MM.1S (cell line): ENCODE measurements around the gene EVA1A.

Experiments
- EZH2 ChIP-seq: fragments of 300-600 bp; sonication (generic); optimal IDR thresholded peaks from 2 replicates; pipeline ENCODE3; 2017; ENCODE audit warnings: low read depth, mild to moderate bottlenecking, antibody characterized with exemption, low read length, mixed read lengths
- EZH2phosphoT487 ChIP-seq: fragments of 300-600 bp; sonication (generic); IDR thresholded peaks from 2 replicates; pipeline ENCODE4 v1.6.1; 2018; ENCODE audit warnings: antibody characterized with exemption, low read length
- TF ChIP-seq, protein P1 (sequence below): fragments of 300-600 bp; sonication (generic); IDR thresholded peaks from 2 replicates; pipeline ENCODE4 v1.5.1; 2016; ENCODE audit warnings: antibody characterized with exemption, low read length, mixed read lengths

DNA sequence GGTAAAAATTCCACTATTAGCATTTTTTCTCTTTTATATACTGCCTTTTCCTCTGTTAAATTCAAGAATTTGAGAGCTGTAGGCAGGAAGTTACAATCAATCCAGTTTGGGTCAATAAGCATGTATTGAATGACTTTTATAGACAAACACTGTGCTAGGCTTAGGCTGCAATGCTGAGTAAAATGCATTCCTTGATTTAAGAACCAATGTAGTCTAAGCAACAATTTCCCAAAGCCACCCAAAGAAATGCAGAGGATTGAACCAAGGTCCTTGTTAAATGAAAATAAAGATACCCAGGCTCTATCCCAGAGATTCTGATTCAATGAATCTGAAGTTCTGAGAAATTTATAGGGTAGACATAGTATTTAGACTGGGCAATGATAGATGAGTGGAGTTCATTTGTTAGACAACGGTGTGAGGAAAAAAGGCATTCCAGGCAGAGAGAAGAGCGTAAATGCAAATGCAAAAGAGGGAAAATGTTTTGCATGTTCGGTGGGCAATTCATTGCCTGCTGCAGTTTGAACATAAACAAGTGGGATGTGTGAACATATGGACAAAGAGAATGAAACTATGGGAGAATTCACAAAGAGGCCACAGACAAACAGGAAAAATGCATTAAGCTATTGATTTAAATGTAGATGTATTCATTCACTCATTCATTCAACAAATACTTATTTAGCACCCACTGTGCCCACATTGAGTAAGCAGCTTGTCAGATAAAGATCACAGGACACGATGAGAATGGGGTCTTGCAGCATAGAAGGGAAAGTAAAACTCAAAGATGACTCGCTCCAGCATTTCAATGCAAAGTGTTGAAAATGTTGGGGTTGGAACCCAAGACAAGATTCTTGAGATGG lies 107.1 kb downstream of the EVA1A start:
- TF ChIP-seq, protein P1, sequence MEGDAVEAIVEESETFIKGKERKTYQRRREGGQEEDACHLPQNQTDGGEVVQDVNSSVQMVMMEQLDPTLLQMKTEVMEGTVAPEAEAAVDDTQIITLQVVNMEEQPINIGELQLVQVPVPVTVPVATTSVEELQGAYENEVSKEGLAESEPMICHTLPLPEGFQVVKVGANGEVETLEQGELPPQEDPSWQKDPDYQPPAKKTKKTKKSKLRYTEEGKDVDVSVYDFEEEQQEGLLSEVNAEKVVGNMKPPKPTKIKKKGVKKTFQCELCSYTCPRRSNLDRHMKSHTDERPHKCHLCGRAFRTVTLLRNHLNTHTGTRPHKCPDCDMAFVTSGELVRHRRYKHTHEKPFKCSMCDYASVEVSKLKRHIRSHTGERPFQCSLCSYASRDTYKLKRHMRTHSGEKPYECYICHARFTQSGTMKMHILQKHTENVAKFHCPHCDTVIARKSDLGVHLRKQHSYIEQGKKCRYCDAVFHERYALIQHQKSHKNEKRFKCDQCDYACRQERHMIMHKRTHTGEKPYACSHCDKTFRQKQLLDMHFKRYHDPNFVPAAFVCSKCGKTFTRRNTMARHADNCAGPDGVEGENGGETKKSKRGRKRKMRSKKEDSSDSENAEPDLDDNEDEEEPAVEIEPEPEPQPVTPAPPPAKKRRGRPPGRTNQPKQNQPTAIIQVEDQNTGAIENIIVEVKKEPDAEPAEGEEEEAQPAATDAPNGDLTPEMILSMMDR = no peak
- TF ChIP-seq EZH2 (no peak), EZH2phosphoT487 (no peak)
